Stimulated activated CD8-positive, alpha-beta memory T cell treated with anti-CD3 and anti-CD28 coated beads, Interleukin-2, amount 100 ng/mL, for 48 hours (primary cell): ENCODE data around the gene RYR2.

Source experiments
- DNase-seq, 2 donors: peaks; one replicate each; pipeline ENCODE4 v3.0.0-alpha.2; 2020; ENCODE audit warnings: low read depth in 2 of 2

The RYR2 gene

DNA sequence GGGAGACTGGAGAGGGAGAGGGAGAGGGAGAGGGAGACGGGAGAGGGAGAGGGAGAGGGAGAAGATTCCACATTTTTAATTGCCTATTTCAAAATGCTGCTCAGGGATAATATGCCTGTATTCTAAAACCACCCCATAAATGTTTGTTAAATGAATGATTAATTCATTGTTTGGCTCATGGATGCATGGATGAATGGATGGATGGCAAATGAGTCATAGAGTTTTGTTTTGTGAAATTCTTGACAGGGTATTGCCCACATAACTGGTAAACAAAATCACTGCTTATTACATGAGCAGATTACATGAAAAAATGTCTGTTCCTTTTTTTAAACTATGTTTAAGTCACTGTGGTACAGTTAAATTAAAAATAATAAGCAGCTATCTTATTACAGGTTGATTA lies 628.3 kb downstream of the RYR2 start:
- no peak for DNase-seq

DNA sequence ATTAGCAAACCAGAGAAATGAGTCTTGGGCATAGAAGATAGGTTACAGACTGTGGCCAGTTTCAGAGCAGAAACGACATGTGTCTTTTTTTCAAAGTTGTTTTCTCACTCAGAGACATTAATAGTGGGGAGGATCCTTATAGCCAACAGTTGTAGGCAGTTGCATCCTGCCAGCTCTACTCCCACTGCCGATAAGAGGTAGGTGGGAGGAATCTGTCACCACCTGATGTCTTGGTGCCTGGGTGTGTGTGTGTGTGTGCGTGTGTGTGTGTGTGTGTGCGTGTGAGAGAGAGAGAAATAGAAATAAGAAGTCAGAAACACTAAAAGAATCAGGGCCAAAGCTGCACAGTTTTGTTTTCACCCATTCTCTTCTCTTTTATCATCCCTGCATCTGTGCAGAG lies 629.3 kb downstream of the RYR2 start:
- DNase-seq, result no peak

DNA sequence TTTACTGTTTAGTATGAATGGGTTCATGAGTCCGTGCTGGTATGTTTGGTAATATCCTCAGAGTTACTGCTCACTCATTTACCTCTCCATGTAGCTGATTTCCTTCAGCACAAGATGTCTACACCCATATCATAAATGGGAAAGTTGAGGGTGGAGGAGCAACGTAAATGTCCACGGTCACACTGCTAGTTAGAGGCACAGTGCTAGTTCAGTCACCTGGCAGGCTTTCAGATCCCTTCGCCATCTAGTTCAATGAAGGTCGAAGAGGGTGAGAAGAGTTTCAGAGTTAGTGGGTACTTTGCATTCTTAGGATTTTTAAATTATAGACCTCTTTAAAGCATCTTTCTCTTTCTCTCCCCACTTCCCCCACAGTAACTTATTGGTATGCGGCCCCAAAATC lies 630.0 kb downstream of the RYR2 start:
- no peak for DNase-seq

DNA sequence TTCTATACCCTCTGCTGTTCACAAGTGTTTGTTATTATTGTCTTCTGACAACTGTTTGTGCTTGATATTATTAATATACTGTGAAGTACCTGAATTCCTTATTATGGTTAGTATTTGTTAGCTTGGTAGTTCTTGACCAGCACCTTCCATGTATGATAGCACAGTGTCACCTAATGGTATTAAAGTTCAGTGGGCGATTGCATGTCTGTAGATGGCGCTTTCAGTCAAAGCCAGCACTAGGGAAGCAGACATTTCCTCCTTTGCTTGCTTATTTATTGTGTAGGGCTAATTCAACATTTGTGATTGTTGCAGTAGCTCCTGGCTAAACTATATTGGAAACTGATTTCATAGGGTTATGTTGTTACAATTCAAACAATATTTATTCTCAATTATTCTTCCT lies 630.8 kb downstream of the RYR2 start:
- DNase-seq, result no peak

DNA sequence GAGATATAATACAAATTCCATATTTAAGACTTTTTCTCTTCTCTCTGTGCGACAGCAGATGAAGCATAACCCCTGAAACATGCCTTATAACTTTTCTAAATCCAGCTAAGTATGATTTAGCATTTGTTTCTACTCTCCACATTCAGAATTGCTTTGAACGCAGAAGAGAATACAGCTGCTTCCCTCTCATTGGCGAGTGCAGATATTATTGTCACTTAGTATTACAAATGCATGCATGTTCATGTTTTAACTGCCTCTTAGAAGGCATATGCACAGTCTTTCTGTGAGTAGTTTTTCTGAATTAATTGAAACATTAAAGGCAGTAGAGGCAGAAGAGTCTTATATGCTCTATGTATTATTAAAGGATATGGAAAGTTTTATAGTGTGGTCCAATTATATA lies 631.6 kb downstream of the RYR2 start:
- DNase-seq, result no peak

GRCh38 chr1:237677979-237678378 lies 636.0 kb downstream of the RYR2 start:
- no peak for DNase-seq

- DNase-seq, result no peak
Observed at GRCh38 chr1:237679687-237680086, 637.7 kb downstream of the RYR2 start.

GRCh38 chr1:237681210-237681609 lies 639.2 kb downstream of the RYR2 start:
- no peak for DNase-seq

DNA sequence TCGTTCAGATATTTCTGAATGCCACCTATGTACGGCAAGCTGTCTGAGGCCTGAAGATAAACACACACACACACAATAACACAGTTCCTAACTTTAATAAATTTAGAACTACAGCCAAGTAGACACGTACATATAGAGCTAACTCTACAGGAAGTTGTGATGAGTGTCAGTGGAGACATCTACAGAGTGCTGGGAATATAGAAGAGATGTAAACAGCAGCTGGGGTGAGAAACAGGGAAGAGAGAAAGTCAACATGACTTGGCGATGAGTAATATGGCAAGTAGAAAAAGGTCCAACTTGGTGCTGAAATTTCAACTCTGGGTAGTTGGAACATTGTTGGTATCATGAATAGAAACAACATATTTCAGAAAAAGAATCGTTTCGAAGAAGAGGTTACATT lies 642.3 kb downstream of the RYR2 start:
- no peak for DNase-seq

- no peak for DNase-seq
Observed at GRCh38 chr1:237685551-237685950, 643.6 kb downstream of the RYR2 start.

DNA sequence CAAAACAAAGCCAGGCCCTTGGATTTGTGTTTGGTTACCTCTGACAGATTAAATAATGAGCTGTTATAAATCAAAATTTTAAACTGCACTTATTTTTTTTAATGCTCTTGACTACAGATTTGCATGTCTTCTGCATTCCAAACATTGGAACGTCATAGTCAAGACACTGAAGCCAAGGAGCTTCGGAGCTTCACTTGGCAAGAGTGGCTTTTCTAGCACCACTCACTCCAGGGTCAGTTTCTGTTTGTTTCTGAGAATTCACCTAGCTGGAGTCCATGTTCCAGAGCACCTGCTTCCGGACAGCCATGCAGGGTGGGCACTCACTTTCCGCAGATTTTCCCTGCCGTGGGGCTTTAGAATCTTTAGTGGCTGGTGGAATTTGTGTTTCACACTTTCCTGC lies 645.8 kb downstream of the RYR2 start:
- DNase-seq, result no peak

DNA sequence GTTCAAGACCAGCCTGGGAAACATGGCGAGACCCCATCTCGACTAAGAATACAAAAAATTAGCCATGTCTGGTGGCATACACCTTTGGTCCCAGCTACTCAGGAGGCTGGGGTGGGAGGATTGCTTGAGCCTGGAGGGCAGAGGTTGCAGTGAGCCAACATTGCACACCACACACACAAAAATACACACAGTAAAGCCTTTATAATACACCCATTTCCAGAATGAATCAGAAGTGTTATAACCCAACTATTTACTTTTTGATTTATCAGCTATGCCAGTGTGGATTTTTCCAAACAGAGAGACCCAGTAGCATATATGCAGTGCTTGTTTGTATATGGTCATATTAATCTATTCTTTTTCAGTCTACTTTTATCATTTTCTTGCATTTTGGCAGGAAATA lies 648.7 kb downstream of the RYR2 start:
- DNase-seq, result no peak

GRCh38 chr1:237692255-237692654 lies 650.3 kb downstream of the RYR2 start:
- DNase-seq, result no peak

DNA sequence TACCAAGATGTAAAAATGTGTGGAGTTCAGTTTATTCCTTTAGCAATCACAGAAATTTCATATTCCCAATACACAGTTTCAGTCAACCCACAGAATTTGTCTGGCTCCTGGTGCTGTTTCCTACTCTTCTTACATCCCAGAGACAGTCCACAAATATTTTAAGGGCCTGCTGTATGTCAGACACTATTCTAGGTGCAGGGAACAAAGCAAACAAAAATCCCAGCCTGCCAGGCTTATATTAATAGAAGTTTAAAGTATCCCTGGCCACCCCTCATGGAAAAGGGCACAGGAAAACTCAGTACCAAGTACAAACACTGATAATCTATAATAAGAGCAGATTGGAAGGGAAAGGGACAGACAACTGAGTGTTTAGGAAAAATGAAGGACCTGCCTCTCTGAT lies 653.9 kb downstream of the RYR2 start:
- DNase-seq, result no peak

DNA sequence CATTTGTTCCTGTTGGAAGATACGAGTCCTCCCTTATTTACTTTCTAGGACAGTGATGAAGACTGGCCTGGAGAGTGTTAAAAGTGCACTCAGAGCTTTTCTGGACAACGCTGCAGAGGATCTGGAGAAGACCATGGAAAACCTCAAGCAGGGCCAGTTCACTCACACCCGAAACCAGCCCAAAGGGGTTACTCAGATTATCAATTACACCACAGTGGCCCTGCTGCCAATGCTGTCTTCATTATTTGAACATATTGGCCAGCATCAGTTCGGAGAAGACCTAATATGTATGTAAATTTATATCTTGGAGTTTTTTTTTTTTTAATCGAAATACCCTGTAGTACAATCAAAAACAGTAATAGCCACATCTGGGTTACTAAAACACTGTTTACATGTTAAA lies 658.2 kb downstream of the RYR2 start:
- no peak for DNase-seq

DNA sequence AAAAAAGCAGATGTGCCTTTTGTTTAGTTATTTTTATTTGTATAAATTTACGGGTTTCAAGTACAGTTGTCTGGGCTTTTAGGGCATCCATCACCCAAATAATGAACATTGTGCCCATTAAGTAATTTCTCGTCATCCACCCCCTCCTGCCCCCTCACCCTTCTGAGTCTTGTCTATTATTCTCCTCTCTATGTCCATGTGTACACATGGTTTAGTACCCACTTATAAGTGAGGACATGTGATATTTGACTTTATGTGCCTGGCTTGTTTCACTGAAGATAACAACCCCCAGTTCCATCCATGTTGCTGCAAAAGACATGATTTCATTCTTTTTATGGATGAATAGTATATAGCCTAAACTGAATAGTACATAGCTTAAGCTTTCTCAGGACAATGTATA lies 659.5 kb downstream of the RYR2 start:
- no peak for DNase-seq

DNA sequence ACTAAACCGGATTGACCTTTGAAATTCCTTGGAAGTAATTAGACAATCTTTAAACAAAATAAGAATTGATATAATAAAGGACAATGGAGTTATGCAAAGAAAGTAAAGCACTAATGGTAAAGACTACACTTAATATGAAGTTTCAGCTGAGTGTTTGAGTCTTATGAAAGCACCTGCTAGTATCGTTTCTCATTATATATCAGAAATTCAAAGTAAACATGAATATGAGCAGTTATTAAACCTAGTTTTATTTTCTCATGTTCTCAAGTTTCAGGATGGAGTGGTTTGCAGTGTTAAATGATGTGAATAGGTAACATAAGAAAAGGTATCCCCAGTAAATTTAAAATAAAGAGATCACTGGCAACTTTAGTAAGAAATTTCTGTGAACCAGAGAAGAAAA lies 660.2 kb downstream of the RYR2 start:
- DNase-seq, result no peak

- no peak for DNase-seq
Observed at GRCh38 chr1:237705462-237705861, 663.5 kb downstream of the RYR2 start.

GRCh38 chr1:237709355-237709754 lies 667.4 kb downstream of the RYR2 start:
- DNase-seq, result no peak

- no peak for DNase-seq
Observed at GRCh38 chr1:237711281-237711680, 669.3 kb downstream of the RYR2 start.

DNA sequence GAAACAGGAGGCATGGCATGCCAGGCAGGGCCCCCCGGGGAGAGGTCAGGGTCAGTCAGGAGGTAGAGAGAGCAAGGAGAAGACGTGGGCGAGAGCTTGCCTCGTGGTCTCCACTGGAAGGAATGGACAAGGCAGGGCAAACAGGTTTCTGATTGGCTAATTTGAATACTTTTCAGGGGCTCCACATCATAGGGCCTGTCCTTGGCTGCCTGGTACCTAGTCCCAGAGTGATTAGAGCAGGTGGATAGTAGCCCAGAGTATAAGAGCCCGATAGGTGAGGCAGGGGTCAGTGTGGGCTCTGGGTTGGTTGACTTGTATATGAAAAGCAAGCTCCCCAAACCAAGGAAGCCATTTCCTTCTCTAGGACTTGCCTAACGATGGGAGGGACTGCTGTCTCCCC lies 670.1 kb downstream of the RYR2 start:
- no peak for DNase-seq

- no peak for DNase-seq
Observed at GRCh38 chr1:237712586-237713157, 670.7 kb downstream of the RYR2 start.

DNA sequence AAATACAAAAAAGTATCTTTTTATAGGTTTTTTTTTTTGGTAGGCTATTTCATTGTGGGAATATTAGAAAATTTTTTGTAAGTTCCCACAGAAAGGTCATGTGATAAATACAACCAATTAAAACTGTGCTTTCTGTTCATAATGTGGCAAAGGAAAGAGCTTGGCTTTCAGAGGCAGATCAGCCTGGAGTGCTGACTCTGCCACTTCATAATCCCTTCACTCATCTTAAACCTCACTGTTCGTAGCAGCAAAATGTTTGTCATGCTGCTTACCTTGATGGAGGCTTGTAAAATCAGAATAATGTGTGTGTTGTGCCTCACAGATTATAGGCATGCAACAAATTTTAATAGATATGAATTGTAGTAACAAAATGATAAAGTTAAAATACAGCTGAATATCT lies 671.9 kb downstream of the RYR2 start:
- no peak for DNase-seq

- DNase-seq, result no peak
Observed at GRCh38 chr1:237717106-237717505, 675.1 kb downstream of the RYR2 start.
